Loucy (cell line): Measurements from ENCODE around the gene CLDN16.

ENCODE experiments used
- H2AFZ ChIP-seq: fragments of 200-600 bp; sonication (generic); 2 replicates; pipeline ENCODE4 v1.6.0; 2016; ENCODE audit warnings: antibody characterized with exemption, mild to moderate bottlenecking, low read length, moderate library complexity
- H3F3A ChIP-seq: fragments of 200-600 bp; 2 replicates; pipeline ENCODE4 v1.6.0; 2016; ENCODE audit warnings: antibody characterized with exemption, low read depth, mild to moderate bottlenecking
- H3K27me3 ChIP-seq: fragments of 200-600 bp; sonication (generic); 2 replicates; pipeline ENCODE4 v1.6.1; 2014; ENCODE audit warnings: low read length, mild to moderate bottlenecking; ENCODE audit not compliant: insufficient read depth, poor library complexity, severe bottlenecking
- H3K36me3 ChIP-seq: fragments of 200-600 bp; sonication (generic); 2 replicates; pipeline ENCODE4 v1.6.1; 2016; ENCODE audit warnings: low read length; ENCODE audit not compliant: insufficient read depth
- H3K4me1 ChIP-seq: fragments of 200-600 bp; sonication (generic); 2 replicates; pipeline ENCODE4 v1.5.1; 2014; ENCODE audit warnings: low read length, mild to moderate bottlenecking; ENCODE audit not compliant: insufficient read depth, poor library complexity, severe bottlenecking
- H3K4me2 ChIP-seq: fragments of 200-600 bp; sonication (generic); 2 replicates; pipeline ENCODE4 v1.6.0; 2014; ENCODE audit warnings: antibody characterized with exemption, low read length, low read depth, mild to moderate bottlenecking; ENCODE audit not compliant: poor library complexity, severe bottlenecking
- H3K4me3 ChIP-seq: fragments of 200-600 bp; sonication (generic); 2 replicates; pipeline ENCODE4 v1.5.1; 2014; ENCODE audit warnings: low read length, mild to moderate bottlenecking, mixed read lengths; ENCODE audit not compliant: poor library complexity, severe bottlenecking
- H3K79me2 ChIP-seq: fragments of 200-600 bp; sonication (generic); 2 replicates; pipeline ENCODE4 v1.6.1; 2014; ENCODE audit warnings: low read length; ENCODE audit not compliant: insufficient read depth
- H3K9ac ChIP-seq: fragments of 200-600 bp; sonication (generic); 2 replicates; pipeline ENCODE4 v1.6.0; 2014; ENCODE audit warnings: mild to moderate bottlenecking, low read depth, low read length, moderate library complexity; ENCODE audit not compliant: poor library complexity, severe bottlenecking
- H3K9me2 ChIP-seq: fragments of 200-600 bp; sonication (generic); replicated peaks from 2 replicates; pipeline ENCODE4 v1.6.1; 2016; ENCODE audit warnings: low read depth, low read length, mixed read lengths
- H3K9me3 ChIP-seq: fragments of 200-600 bp; sonication (generic); 2 replicates; pipeline ENCODE4 v1.6.1; 2014; ENCODE audit warnings: mild to moderate bottlenecking, antibody characterized with exemption, low read length, low read depth; ENCODE audit not compliant: insufficient read depth
- H4K20me1 ChIP-seq: fragments of 200-600 bp; sonication (generic); 2 replicates; pipeline ENCODE4 v1.6.0; 2014; ENCODE audit warnings: antibody characterized with exemption, low read length, mild to moderate bottlenecking; ENCODE audit not compliant: insufficient read depth, poor library complexity, severe bottlenecking
- CTCF ChIP-seq: fragments of 200-600 bp; sonication (generic); conservative IDR thresholded peaks from 2 replicates; pipeline ENCODE4 v1.5.1; 2014; ENCODE audit warnings: mild to moderate bottlenecking, antibody characterized with exemption, low read length
- EZH2phosphoT487 ChIP-seq: fragments of 200-600 bp; IDR thresholded peaks from 2 replicates; pipeline ENCODE4 v1.6.1; 2018; ENCODE audit warnings: antibody characterized with exemption, mild to moderate bottlenecking, moderate library complexity, borderline replicate concordance

CLDN16 gene

DNA sequence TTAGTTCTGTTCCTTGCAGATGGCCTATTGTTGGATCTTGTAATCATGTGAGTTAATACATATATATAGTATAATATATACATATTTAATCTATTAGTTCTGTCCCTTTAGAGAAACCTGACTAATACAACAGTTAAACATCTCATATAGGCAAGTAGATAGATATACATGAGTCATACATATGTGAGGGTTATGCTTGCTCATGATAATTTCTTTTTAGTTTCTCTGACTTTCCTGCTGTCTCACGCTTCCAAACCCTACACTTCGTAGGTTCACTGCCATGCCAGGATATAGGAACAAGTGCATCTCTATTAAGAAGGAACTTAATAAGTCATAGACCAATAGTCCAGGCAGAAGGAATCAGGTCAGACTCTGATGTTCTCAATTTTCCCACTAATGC, 16.8 kb upstream of the CLDN16 start:
- no peaks in the 10 kb centered on the region for H3K27me3 ChIP-seq
- no peaks in the 10 kb centered on the region for H3K9me3 ChIP-seq
- H3K9ac ChIP-seq, result no peak overlapping the region
- no peaks in the 10 kb centered on the region for H3K4me1 ChIP-seq
- no peak overlapping the region for H3K4me2 ChIP-seq
- H3K79me2 ChIP-seq, result no peaks in the 10 kb centered on the region
- H3K36me3 ChIP-seq, result no peaks in the 10 kb centered on the region
- H3K9me2 ChIP-seq, result no peaks in the 10 kb centered on the region
- no peak overlapping the region for H3K4me3 ChIP-seq
- H4K20me1 ChIP-seq, result no peaks in the 10 kb centered on the region
- H3F3A ChIP-seq, result no peaks in the 10 kb centered on the region
- no peak for TF ChIP-seq EZH2phosphoT487
- no peak for TF ChIP-seq CTCF
- H2AFZ ChIP-seq, result no peak overlapping the region

- Histone ChIP-seq H3K4me2 (no peak overlapping the region), H3K79me2 (no peaks in the 10 kb centered on the region)
- TF ChIP-seq CTCF (no peak), EZH2phosphoT487 (no peak)
These were observed 12.7 kb upstream of the CLDN16 start for GRCh38 chr3:190375246-190375645.

DNA sequence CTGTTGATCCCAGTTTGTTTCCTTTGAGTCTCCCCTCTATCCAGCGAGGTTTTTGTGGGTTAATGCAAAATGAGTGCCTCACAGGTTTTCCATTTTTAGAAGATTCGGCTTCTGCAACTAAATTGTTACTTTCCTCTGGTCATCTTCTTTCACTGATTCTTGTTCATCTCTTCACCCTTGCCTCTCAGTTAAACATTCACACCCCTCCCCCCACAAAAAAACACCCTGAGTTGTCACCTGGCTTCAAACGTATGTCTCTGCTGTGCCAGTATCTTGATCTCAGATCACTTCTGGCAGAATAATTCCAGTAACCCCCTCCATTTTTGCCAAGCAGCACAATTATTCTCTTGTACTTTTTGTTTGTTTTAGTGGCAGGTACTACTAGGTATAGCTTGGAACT, 12.3 kb upstream of the CLDN16 start:
- Histone ChIP-seq H3K4me3 (no peak overlapping the region), H3K27me3 (no peaks in the 10 kb centered on the region), H3K4me2 (no peak overlapping the region), H3K9me2 (no peaks in the 10 kb centered on the region), H2AFZ (no peak overlapping the region), H3K36me3 (no peaks in the 10 kb centered on the region), H3K9me3 (no peaks in the 10 kb centered on the region), H3K4me1 (no peaks in the 10 kb centered on the region), H4K20me1 (no peaks in the 10 kb centered on the region), H3K9ac (no peak overlapping the region), H3K79me2 (no peaks in the 10 kb centered on the region), H3F3A (no peaks in the 10 kb centered on the region)
- TF ChIP-seq EZH2phosphoT487, result no peak
- TF ChIP-seq CTCF, result no peak

More at GRCh38 chr3:190375246-190375645, 12.7 kb upstream of the CLDN16 start:
- no peaks in the 10 kb centered on the region for H3F3A ChIP-seq
- H4K20me1 ChIP-seq, result no peaks in the 10 kb centered on the region
- H2AFZ ChIP-seq, result no peak overlapping the region
- no peak overlapping the region for H3K4me3 ChIP-seq
- H3K9me2 ChIP-seq, result no peaks in the 10 kb centered on the region
- no peaks in the 10 kb centered on the region for H3K4me1 ChIP-seq
- no peaks in the 10 kb centered on the region for H3K27me3 ChIP-seq
- H3K9ac ChIP-seq, result no peak overlapping the region
- H3K9me3 ChIP-seq, result no peaks in the 10 kb centered on the region
- no peaks in the 10 kb centered on the region for H3K36me3 ChIP-seq
